GM21447 (cell line): Measurements from ENCODE around the gene TTC27.
A peak's percentile ranks its signal among the peaks of the same experiment; 100 is the strongest.

Experiments
- ATAC-seq: cut with Tn5 transposase; IDR thresholded peaks from one replicate; pipeline ENCODE4 v1.9.1; 2021; ENCODE audit not compliant: unreplicated experiment

Gene TTC27

GRCh38 chr2:32666704-32667103 is 38.9 kb downstream of the TTC27 start:
- ATAC-seq = no peak

- no peak for ATAC-seq
These were observed 40.4 kb downstream of the TTC27 start for GRCh38 chr2:32668254-32668653.

GRCh38 chr2:32671885-32672533 is 44.2 kb downstream of the TTC27 start:
- ATAC-seq = no peak

GRCh38 chr2:32678825-32679224 is 51.0 kb downstream of the TTC27 start:
- no peak for ATAC-seq

- no peak for ATAC-seq
These were observed 53.1 kb downstream of the TTC27 start for GRCh38 chr2:32680942-32681341.

- no peak for ATAC-seq
These were observed 55.8 kb downstream of the TTC27 start for GRCh38 chr2:32683520-32684086.

DNA sequence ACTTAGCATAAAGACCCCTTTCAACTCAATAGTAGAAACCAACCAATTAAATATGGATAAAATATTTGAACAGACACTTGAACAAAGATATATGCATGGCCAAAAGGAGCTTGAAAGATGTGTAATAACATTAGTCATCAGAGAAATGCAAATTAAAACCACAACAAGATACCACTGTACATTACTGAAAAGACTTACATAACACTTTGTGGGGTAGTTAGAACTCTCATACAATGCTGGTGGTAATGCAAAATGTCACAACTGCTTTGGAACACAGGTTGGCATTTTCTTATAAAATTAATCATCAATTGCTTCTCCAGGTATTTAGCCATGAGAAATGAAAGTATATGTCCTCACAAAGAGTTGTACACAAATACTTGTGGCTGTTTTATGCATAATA is 60.7 kb downstream of the TTC27 start:
- ATAC-seq = no peak

DNA sequence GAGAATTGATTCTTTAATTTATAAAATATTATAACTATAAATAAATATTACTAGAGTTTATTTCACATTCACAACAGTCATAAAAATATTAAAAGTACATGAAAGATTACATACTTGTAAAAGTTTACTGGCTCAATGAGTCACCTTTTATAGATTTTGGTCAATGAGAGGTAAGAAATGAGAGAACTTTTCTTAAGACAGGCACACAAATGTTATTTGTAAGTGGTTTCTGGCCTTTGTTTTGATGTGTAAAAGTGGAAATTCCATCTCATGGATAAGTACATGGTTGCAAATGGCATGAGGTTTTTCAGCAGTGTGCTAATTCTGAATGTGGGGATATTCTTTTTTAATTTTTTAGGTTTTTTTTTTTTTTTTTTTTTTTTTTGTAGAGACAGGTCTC is 63.8 kb downstream of the TTC27 start:
- ATAC-seq = no peak

GRCh38 chr2:32696439-32696838 is 68.6 kb downstream of the TTC27 start:
- no peak for ATAC-seq

- ATAC-seq = no peak
These were observed 69.3 kb downstream of the TTC27 start for GRCh38 chr2:32697156-32697555.

DNA sequence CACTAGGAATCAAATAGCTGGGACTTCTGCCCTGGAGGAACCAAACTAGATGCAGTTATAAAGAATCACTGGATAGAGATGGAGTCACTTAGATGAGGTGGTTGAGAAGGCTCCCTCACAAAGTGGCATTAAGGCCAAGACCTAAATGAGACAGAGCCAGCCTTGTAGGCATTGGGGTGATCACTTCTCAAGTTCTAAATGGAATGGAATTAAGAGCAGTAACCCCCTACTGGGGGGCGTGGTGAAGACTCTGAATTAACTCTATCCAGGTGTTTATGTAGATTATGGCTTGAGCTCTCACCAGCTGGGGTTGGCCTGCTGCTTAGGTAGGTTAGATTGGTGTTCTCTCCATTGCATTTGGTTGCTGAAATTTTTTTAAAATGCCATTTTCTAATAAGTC is 71.3 kb downstream of the TTC27 start:
- no peak for ATAC-seq

- no peak for ATAC-seq
These were observed 74.0 kb downstream of the TTC27 start for GRCh38 chr2:32701806-32702205.

DNA sequence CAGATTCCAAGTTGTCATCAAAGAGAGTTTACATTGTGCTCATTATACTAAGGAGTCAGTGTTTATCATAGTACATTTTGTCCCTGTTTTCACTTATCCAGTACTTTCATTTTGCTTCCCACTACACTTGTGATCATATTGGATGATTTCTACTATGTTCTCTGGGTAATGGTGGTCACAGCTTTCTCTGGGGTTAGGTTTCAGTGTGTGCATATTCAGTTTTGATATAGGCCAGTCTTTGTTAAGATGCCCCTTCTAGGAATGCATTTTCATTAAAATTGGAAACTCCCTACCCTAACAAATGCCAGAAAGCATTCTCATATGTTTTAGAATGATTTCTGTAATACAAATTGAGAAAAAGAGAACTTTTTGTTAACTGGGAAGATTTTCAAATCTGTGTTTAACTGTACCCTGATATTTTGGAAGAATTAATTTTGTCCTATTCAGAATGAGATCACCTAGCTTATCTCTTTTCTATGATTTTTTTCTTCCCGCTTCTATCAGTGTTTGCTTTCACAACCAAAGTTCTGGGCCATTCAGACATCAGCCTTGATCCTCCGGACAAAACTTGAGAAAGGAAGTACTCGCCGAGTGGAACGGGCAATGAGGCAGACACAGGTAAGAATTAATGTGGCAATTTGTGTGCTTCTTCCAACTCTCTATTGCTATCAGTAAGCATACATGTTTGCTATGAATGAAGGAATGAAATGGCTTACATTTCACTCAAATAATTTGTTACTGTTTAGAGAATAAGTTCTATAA is 74.6 kb downstream of the TTC27 start:
- ATAC-seq = no peak

DNA sequence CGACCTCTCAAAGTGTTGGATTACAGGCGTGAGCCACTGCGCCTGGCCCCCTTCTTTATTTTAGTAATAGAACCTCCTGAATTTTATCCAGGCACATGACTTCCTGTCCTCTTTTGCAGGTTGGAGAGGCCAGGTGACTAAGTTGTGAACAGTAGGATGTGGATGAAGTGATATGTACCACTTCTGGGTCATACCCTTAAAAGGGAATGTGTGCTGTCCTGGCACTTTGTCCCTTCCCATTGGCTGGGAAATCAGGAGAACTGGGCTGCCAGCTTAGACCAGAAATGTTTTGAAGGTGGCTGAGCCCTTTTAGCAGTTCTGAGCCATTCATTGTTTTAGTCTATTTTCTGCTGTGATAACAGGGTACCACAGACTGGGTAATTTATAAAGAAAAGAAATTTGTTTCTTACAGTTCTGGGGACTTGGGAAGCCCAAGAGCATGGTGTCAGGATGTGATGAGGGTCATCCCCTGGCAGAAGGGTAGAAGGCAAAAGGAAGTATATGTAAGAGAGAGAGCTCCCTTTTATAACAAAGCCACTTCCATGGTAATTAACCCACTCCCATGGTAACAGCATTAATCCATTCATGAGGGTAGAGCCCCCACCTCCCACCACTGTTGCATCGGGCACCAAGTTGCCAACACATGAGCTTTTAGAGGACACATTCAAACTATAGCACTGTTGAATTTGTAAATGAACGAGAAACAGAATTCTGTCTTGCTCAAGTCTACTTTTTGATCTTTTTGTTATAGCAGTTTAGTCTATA is 79.1 kb downstream of the TTC27 start:
- no peak for ATAC-seq

- ATAC-seq = no peak
These were observed 83.4 kb downstream of the TTC27 start for GRCh38 chr2:32711219-32711618.

DNA sequence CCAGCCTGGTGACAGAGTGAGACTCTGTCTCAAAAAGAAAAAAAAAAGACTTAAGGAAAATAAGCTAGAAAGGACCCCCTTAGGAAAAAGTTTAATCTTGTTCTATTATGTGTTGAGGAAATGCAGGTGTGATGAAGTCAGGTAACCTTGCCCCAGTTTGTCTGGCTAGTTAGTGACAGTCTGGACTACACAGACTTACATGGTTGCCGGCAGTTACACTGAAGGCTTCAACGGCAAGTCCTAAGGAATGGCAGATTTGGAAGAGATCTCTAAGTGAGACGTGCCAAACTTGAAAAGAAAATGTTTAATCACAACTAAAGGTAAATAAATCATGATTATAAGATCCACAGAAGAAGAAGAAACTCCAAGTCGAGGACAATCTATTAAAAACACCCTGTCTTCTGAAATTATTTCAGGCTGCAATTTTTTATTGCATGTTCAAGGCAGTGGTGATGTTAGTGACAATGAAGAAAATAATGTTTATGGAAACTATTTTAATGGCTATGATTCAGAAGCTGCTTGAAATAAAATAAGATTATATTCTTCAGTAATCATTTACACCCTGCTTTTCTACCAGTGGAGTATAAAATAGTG is 84.2 kb downstream of the TTC27 start:
- no peak for ATAC-seq

DNA sequence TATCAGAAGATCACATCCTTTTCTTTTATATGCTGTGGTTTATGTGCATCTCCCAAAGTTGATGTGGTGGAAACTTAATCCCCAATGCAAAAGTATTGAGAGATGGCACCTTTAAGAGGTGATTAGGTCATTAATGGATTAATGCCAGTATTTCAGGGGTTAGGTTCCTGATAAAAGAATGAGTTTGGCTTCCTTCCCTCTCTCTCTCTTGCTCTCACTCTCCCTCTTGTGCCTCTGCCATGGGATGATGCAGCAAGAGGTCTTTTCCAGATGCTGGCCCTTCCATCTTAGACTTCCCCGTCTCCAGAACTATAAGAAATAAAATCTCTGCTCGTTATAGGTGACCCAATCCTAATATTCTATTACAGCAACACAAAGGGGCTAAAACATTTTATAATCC is 85.0 kb downstream of the TTC27 start:
- ATAC-seq = no peak

- ATAC-seq = no peak
These were observed 86.7 kb downstream of the TTC27 start for GRCh38 chr2:32714521-32714920.

GRCh38 chr2:32715391-32715841 is 87.6 kb downstream of the TTC27 start:
- peak; percentile 89 for ATAC-seq

DNA sequence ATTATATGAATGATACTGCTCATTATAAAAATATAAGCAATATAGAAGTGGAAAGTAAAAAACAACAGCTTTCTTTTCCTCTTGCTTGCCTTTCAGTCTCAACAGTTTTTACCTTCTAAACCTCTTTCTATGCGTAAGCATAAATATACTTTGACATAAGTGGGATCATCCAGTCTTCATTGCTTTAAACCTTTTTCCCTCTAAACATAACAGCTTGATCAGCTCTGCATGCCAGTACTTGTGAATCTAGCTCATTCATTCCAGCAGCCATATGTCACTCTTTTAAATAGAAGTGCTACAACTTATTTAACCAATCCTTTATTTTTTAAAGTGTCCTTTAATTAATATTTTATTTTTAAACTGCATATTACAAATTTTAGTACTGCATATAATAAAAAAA is 88.1 kb downstream of the TTC27 start:
- no peak for ATAC-seq

DNA sequence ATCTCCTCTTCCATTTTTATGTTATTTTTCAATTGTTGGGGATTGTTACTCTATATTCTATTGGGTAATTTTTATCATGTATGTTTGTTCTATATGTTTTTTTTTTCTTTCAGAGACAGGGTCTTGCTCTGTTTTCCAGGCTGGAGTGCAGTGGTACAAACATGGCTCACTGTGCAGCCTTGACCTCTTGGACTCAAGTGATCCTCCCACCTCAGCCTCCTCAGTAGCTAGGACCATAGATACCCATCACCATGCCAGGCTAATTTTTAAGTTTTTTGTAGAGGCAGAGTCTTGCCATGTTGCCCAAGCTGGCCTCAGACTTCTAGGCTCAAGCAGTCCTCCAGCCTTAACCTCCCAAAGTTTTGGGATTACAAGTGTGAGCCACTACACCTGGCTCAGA is 88.7 kb downstream of the TTC27 start:
- no peak for ATAC-seq
